SK-N-DZ (cell line): ENCODE data around the gene CLTCL1.
"Not testable (repeated sequence)": the region's sequence is repeated elsewhere in the genome, so short reads cannot be mapped to it uniquely, and the experiment has no call there.

Experiments
- DNase-seq: peaks from one replicate; pipeline ENCODE4 v3.0.0-alpha.2; 2015; ENCODE audit warnings: low spot score

CLTCL1 gene

DNA sequence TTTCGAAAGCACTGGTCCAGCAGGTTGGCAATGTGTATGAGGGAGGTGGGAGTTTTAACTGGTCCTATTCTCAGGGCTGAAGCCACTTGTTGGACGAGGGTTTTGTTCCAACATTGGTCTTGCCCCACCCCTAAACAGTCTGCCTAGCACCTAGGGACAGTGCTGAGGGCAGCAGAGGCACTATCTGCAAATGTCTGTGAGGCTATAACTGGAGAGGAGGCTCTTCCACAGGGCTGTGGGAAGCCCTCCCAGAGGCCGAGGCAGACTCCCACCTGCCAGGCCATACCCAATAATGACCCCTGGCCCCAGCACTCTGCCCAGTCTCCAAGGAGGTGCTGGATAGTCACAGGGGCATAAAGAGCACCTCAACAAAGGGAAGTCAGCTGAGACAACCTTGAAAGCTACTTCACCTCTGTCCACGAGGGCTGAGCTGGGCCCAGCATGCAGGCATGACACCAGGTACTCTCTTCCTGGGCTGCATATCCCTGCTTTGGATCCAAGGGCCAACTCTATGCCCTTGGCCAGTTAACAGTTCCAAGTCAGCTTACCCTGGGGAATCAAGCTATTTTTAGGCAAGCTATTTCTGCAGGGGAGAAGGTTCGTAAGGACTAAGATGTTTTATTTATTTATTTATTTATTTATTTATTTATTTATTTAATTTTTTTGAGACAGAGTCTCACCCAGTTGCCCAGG is 72.8 kb downstream of the CLTCL1 start:
- no peak for DNase-seq

GRCh38 chr22:19216579-19216978 is 74.9 kb downstream of the CLTCL1 start:
- DNase-seq: no peak

DNA sequence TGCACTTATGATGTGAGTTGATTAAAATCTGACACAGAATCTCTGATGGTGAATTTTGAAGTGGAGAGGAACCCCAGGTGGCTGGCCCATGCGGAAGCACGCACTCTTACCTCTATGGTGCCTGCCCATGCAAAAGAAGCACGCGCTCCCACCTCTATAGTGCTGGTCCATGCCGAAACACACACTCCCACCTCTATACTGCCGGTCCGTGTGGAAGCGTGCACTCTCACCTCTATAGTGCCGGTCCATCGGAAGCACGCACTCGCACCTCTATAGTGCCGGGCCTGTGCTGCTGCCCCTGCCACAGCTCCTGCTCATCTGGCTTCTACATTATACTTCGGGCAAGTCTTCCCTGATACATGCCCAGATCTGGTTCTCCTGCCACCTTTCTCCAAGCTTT is 76.2 kb downstream of the CLTCL1 start:
- no peak for DNase-seq

DNA sequence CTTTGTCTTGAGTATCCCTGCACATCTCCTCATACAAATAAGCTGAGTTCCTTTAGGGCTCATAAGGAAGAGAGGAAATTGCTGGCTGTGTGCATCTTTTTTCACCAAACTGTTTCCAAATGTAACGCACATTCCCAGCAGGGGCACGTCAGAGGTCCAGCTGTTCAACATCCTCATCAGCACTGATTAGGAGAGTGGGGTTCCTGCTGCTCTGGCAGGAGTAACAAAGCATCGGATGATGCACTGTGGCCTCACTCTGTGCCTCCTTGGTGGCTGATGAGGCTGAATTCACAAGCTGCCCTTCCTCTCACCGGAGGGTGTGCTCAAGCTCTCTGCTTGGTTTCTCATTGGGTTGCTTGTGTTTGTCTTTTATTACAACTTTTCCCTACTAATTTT is 77.4 kb downstream of the CLTCL1 start:
- no peak for DNase-seq

GRCh38 chr22:19213442-19214077 is 78.0 kb downstream of the CLTCL1 start:
- no peak for DNase-seq

- DNase-seq: no peak
Measured at GRCh38 chr22:19213001-19213400, 78.5 kb downstream of the CLTCL1 start.

- DNase-seq: no peak
Measured at GRCh38 chr22:19212302-19212870, 79.1 kb downstream of the CLTCL1 start.

DNA sequence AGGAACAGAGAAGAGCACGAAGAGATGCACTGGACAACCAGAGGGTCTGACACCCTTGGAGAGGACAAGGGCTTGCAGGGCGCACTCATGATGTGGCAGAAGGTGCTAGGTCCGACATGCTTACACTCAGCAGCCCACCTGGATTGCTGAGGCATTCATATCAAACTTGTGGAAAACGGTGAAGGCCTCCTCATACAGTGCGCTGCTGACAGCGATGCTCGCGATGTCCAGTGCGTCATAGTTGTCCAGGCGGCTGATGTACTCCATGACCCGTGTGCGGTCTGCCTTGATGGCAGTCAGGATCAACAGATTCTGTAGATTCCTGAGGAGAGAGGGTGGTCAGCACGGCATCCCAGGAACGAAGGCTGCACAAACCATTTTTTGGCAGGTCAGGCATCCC is 81.3 kb downstream of the CLTCL1 start:
- DNase-seq: no peak

DNA sequence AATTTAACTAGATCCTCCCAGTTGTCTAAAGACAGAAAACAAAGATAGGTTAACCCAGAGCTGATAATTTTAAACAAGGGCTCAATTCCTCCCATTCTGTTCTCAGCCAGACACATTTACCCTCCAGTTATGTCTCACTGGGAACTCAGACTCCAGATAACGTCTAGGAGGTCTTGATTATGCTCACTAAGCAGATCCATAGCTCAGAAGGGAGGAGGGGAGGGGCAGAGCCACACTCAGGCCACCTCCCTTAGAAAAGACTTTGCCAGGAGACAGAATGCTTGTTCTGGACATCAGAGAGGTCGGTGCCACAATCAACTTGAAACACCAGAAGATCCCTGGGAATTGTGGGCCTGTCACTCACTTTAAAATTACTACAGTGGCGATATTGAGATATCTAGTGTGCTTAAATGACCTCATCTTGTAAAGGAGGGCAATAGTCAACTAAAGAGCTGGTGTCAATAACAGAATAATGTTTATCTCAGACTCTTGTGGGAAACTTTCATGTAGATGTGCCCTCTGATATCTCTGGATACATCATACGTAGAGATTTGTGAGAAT is 83.2 kb downstream of the CLTCL1 start:
- no peak for DNase-seq

DNA sequence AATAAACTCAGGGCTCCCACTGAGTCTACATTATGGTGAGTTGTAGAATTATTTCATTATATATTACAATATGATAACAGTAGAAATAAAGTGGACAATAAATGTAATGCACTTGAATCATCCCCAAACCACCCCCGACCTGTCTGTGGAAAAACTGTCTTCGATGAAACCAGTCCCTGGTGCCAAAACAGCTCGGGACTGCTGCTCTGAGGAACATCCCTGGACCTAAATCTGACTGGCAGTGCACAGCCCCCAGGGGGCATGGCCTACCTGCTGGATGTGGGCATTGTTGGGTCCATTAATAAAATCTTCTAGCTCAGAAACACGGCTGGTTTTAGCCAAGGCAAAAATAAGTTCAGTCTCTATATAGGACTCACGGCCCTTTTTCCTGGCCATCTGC is 83.6 kb downstream of the CLTCL1 start:
- no peak for DNase-seq

GRCh38 chr22:19207401-19207808 is 84.1 kb downstream of the CLTCL1 start:
- peak; percentile 43 for DNase-seq

- no peak for DNase-seq
Measured at GRCh38 chr22:19206287-19206686, 85.2 kb downstream of the CLTCL1 start.

GRCh38 chr22:19204640-19205039 is 86.9 kb downstream of the CLTCL1 start:
- DNase-seq: no peak

GRCh38 chr22:19203834-19204233 is 87.7 kb downstream of the CLTCL1 start:
- DNase-seq: no peak

GRCh38 chr22:19202799-19203186 is 88.7 kb downstream of the CLTCL1 start:
- DNase-seq: not testable (repeated sequence)

- no peak for DNase-seq
Measured at GRCh38 chr22:19201869-19202798, 89.4 kb downstream of the CLTCL1 start.

- no peak for DNase-seq
Measured at GRCh38 chr22:19201130-19201868, 90.2 kb downstream of the CLTCL1 start.

- no peak for DNase-seq
Measured at GRCh38 chr22:19199479-19199878, 92.0 kb downstream of the CLTCL1 start.

DNA sequence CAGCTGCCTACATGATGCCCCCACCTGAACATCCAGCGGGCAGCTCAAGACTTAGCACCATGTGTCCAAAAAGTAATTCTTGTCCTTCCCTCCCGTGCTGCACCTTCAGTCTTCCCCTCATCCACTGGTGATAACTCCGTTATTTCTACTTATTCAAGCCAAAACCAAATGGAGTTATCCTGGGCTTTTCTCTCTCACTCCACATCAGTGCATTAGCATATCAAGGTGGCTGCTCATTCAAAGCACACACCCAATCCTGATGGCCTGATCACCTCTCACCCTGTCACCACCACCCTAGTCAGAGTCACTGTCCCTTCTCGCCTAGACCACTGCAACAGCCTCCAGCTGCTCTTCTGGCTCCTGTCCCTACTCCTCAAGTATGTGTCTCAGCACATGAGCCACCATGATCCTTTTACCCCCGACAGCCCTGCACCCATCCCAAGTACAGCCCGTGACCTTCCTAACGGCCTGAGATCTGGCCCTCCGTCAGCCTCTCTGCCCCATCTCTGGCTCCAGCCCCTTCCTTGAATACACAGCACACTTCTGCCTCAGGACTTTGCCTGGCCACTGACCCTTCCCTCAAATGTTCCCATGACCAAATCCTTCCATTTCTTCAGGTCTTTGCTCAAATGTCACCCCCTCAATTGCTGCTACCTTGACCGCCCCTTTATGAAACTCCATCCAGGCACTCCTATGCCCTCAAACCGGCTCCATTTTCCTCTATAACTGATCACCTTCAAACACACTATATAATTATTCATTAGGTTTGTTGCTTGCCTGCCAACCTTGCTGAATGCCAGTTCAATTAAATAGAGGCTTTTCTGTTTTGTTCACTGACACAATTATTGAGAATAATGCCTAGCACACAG is 93.3 kb downstream of the CLTCL1 start:
- DNase-seq: no peak
